Kasumi-1 (cell line): Measurements from ENCODE around the gene PI3.

Experiments
- DNase-seq, 2 experiments: peaks; one replicate each; lab custom pipeline; 2025; lab: John Stamatoyannopoulos, UW

The PI3 gene

DNA sequence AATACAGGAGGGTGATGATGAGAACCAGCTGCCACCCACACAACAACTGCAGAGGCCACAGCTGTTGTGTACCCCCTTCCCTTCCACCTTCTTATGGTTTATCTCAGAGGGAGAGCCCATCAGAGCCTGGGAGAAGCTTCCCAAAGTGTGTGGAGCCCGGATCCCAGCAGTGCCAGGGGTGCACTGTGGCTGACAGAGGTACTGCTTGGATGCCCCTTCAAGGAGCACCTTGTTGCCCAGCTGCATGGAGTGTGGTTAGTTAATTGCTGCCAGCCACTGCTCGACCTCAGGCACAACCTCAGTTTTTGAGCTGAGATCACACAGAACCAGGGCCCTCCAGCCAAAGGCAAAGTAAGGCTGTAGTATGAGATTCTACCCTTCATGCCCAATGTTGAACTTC, 13.0 kb downstream of the PI3 start:
- no peak for DNase-seq

DNA sequence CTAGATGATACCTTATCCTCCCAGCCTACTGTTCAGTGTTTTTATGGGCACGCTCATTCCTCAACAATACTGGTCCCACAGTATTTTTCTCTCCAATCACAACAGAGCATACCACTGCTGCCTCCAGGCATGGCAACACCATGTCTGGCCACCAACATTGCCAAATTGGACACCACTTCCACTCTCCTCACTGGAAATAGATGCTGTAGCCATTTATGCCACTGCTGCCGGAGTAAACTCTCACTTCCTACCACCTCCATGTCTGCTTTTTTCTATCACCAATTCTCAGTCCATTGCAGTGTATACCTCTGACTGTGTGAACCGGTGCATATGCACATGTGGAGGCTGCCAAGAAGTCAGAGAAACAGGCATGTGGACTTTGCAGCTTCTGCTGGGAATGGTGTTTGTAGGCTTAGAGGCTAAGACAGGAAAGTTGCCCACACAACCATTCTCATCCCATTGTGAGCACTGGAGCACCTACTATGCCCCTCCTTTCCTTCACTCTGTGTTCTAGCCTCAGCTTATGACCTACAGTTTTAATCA, 14.4 kb downstream of the PI3 start:
- DNase-seq = no peak

- no peak for DNase-seq
Measured at GRCh38 chr20:45189861-45190260, 15.2 kb downstream of the PI3 start.

DNA sequence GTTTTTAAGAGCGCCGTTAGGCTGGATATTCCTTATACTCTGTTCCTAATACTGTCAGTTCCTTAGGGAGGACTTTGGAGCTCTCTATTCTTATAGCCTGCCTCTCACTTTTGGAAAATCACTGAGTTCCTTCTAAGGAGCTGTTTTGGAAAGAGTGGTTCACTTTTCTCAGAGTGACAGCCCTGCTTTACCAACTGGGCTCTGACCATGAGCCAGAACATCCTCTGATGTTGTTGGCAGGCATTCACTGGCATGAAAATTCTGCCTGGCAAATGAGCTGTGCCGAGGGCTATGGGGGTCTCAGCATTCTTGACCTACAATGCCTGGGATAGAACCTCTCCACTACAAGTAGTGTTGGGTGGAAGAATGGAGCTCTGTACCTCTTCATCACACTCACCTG, 17.2 kb downstream of the PI3 start:
- DNase-seq = no peak

DNA sequence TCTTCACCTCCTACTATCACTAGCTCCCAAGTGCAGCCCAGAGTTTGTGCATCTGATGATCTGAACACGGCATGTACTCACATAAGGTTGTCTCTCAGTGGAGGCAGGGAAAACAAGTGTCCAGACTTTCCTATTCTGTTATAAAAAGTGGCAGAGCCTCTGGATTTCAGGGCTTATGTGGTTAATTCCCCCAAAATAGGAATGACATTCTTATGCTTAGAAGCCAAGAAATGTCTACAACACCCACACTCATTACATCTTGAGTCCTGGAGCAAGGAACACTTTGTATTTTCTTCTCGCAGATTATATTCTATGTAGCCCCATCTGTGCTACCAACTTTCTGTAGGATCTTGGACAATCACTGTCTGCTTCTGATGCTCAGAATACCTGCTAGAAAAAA, 18.6 kb downstream of the PI3 start:
- no peak for DNase-seq

DNA sequence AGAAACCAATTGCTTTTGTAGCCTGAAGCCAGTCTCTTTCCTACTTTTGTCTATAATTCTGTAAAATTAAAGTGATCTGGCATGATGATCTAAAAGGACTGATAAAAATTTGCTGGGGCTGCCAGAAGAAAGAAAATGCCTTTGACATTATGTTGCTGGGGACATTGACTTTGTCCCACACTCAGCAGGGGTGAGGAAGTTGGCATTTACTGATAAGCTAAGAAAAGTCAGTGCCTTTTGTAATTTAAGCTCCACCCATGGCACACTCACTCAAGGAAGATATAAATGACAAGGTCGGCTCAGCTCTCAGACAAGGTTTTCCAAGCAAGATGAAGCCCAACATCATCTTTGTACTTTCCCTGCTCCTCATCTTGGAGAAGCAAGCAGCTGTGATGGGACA, 32.0 kb downstream of the PI3 start, which contains the start of gene SEMG1:
Gene SEMG1, plus strand, starts transcription at position 309 of the 400 bp plus-strand sequence. Its CDS starts 21 bp downstream, at position 330.
- no peak for DNase-seq

- DNase-seq = no peak
Measured at GRCh38 chr20:45209924-45210323, 35.2 kb downstream of the PI3 start.

GRCh38 chr20:45211569-45212474, 37.1 kb downstream of the PI3 start:
- no peak for DNase-seq

- no peak for DNase-seq
Measured at GRCh38 chr20:45212836-45213235, 38.1 kb downstream of the PI3 start.

- no peak for DNase-seq
Measured at GRCh38 chr20:45218124-45218523, 43.4 kb downstream of the PI3 start.

DNA sequence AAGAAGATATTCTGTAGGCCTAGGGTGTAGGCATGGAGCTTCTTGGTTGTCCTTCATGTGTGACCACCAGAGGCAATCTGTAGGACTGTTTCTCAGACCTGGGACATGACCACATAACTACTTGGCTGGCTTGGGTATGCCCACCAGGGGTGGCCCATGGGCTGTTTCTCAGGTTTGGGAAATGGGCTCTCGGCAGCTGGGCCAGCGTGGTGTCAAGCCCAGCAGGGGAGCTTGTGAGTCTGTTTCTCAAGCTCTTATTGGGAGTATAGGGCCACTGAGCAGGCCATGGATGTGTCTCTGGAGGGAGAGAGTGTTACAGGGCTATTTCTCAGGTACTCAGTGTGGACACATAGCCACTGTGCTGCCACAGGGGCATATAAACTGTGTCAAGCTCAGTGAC, 43.9 kb downstream of the PI3 start:
- DNase-seq = no peak

- no peak for DNase-seq
Measured at GRCh38 chr20:45221076-45221475, 46.4 kb downstream of the PI3 start, which contains the start of gene SEMG2. Gene SEMG2, plus strand, starts transcription at chr20:45221373. Its CDS starts 17 bp downstream, at chr20:45221390.

DNA sequence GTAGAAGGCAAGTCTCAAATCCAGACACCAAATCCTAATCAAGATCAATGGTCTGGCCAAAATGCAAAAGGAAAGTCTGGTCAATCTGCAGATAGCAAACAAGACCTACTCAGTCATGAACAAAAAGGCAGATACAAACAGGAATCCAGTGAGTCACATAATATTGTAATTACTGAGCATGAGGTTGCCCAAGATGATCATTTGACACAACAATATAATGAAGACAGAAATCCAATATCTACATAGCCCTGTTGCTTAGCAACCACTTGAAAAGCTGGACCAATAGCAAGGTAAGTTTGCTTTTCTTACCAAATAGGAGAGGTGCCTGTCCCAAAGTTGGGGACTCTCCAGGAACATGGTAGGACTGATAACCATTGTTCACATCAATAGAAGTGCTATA, 48.4 kb downstream of the PI3 start:
- DNase-seq = no peak
